ENCODE measurements around the gene LRRC8E. TPM values are rescaled to one million over a fixed set of nuclear protein-coding genes. Genes with fewer than 3 reads are reported as not detected.

The LRRC8E gene
- total RNA-seq, 1 experiment from 2014 or later = 18.1 TPM

- no TSS peak for BruUV-seq (replicated peaks)
- ATAC-seq (no peak), DNase-seq (ENCODE audit: low read depth, low spot score) (no peak)
- TF ChIP-seq POLR2A (IDR thresholded peaks at IDR 0.05; ENCODE audit: borderline replicate concordance, extremely low read depth, insufficient read depth, insufficient read length) (no peak), ZNF274 (IDR thresholded peaks at IDR 0.05; ENCODE audit: low read depth, low read length) (no peak), YY1 (IDR thresholded peaks at IDR 0.05; ENCODE audit: extremely low read depth, insufficient replicate concordance, low read depth, low read length) (no peak), MAX (IDR thresholded peaks at IDR 0.05) (no peak), CBX3 (IDR thresholded peaks at IDR 0.05; ENCODE audit: low read depth) (no peak), POLR2AphosphoS5 (IDR thresholded peaks at IDR 0.05; ENCODE audit: low read depth, low read length) (no peak), CTCF (IDR thresholded peaks at IDR 0.05 in 2 of 3, conservative IDR thresholded peaks at IDR 0.05 in 1 of 3; ENCODE audit: borderline replicate concordance in 1 of 3, insufficient read depth in 1 of 3, low read depth in 2 of 3, low read length in 2 of 3) (no peak), EGR1 (IDR thresholded peaks at IDR 0.05; ENCODE audit: low read depth) (no peak)
- peak overlapping the region; percentile 89 for H3K9ac ChIP-seq (ENCODE audit: low read length)
- H3K9me2 ChIP-seq (ENCODE audit: insufficient read depth) = no peaks in the 10 kb centered on the region
- POLR2A ChIA-PET = no interaction called here
- H3K4me2 ChIP-seq (ENCODE audit: low read length) = peak overlapping the region; percentile 91
- H2AFZ ChIP-seq (ENCODE audit: low read depth, low read length, poor library complexity, severe bottlenecking) = no peak overlapping the region
- CTCF ChIA-PET = interaction anchor here (1.3 kb wide), 1 partner anchor 12 kb away, joined by 6 read pairs; the partner anchor contains the start of gene MAP2K7
- no peaks in the 10 kb centered on the region for H4K20me1 ChIP-seq (ENCODE audit: insufficient read depth)
- H3K27me3 ChIP-seq (ENCODE audit: insufficient read depth, low read length) = no peaks in the 10 kb centered on the region
- RAD21 ChIA-PET (ENCODE audit: low non-redundant PET in 1 of 2, low total read pairs in 2 of 2, uncharacterized antibody in 2 of 2, unreplicated experiment in 2 of 2) = no interaction called here
- peak overlapping the region; percentile 89 for H3K27ac ChIP-seq (ENCODE audit: low read depth, low read length)
- peak overlapping the region; percentile 66 to 74 for H3K4me3 ChIP-seq (replicated peaks in 1 of 2; ENCODE audit: low read depth in 1 of 2, low read length in 2 of 2)
- H3K36me3 ChIP-seq (ENCODE audit: control insufficient read depth in 1 of 2, insufficient read depth in 2 of 2, low read length in 2 of 2) = peaks cover 5 to 6% of the 10 kb centered on the region in 2 experiments; a peak in 3 of 4 replicates
- intact Hi-C loops (cut with micrococcal nuclease) = no loop called here
- H3K9me3 ChIP-seq (ENCODE audit: control insufficient read depth in 1 of 2, insufficient read depth in 1 of 2, low read depth in 1 of 2, low read length in 2 of 2) = no peaks in the 10 kb centered on the region
- H3K79me2 ChIP-seq (ENCODE audit: insufficient read depth, low read length) = peaks cover 10% of the 10 kb centered on the region; the same call in 1 of the 2 replicates
- peaks cover 14 to 47% of the 10 kb centered on the region in 2 experiments; a peak in 3 of 4 replicates for H3K4me1 ChIP-seq (ENCODE audit: control insufficient read depth in 1 of 2, insufficient read depth in 2 of 2, low read length in 2 of 2)
Measured at GRCh38 chr19:7915250-7916102, 27.2 kb downstream of the LRRC8E start.

Data from HCT116 (cell line).